Activated CD4-positive, alpha-beta T cell treated with anti-CD3 and anti-CD28 coated beads, Interleukin-2, amount 10 ng/mL, durations not matched to agents 24 days and 14 days (primary cell): ENCODE data around the gene TMEM144. TPM values are rescaled to one million over a fixed set of nuclear protein-coding genes. Genes with fewer than 3 reads are reported as not detected.

Experiments used
- DNase-seq: peaks from one replicate; pipeline ENCODE4 v3.0.0; 2022
- H3K27ac Mint-ChIP-seq: one replicate; pipeline ENCODE4 v1.8.0; 2022; ENCODE audit warnings: mild to moderate bottlenecking, mixed read lengths
- H3K27me3 Mint-ChIP-seq: one replicate; pipeline ENCODE4 v1.8.0; 2022; ENCODE audit warnings: mixed read lengths
- H3K36me3 Mint-ChIP-seq: one replicate; pipeline ENCODE4 v1.8.0; 2022; ENCODE audit warnings: low read depth, mild to moderate bottlenecking, mixed read lengths
- H3K4me1 Mint-ChIP-seq: one replicate; pipeline ENCODE4 v1.8.0; 2021; ENCODE audit warnings: mixed read lengths
- H3K4me3 Mint-ChIP-seq: one replicate; pipeline ENCODE4 v1.8.0; 2022; ENCODE audit warnings: mild to moderate bottlenecking, moderate library complexity, mixed read lengths
- H3K9me3 Mint-ChIP-seq: one replicate; pipeline ENCODE4 v1.8.0; 2021; ENCODE audit warnings: mixed read lengths
- intact Hi-C: fragments of 100-400 bp; cut with micrococcal nuclease; formaldehyde crosslinking; loops from one replicate; pipeline ENCODE4 v1.15.1; 2023
- total RNA-seq: library from RNA; stranded (reverse); gene quantifications from 2 replicates; pipeline ENCODE4 v1.2.3, GENCODE V29; 2022

The TMEM144 gene
- total RNA-seq, 1 donor from 2014 or later = not detected

DNA sequence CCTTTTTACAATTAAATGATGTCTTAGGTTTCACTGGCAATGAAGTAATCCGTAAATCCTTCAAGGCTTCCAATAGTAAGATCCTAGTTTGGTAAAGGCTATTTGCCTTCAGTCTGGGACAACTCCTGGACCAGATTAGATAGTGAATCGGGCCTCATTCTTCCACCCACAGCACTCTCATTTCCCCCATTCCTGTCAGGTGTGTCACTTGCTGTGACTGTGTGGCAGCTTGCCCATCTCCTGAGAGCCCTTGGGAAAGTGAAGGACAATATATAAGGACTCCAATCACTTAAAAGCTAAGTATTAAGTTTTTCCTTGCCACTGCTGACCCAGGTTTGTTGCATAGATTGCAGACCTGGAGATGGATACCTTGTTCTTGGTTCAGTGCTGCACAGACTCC lies 34.2 kb upstream of the TMEM144 start:
- DNase-seq = no peak
- H3K36me3 Mint-ChIP-seq = no peaks in the 10 kb centered on the region
- H3K4me1 Mint-ChIP-seq = no peaks in the 10 kb centered on the region
- no peaks in the 10 kb centered on the region for H3K9me3 Mint-ChIP-seq
- H3K27ac Mint-ChIP-seq = no peak overlapping the region
- intact Hi-C loops = no loop called here
- H3K27me3 Mint-ChIP-seq = peaks cover 23% of the 10 kb centered on the region
- H3K4me3 Mint-ChIP-seq = no peak overlapping the region

DNA sequence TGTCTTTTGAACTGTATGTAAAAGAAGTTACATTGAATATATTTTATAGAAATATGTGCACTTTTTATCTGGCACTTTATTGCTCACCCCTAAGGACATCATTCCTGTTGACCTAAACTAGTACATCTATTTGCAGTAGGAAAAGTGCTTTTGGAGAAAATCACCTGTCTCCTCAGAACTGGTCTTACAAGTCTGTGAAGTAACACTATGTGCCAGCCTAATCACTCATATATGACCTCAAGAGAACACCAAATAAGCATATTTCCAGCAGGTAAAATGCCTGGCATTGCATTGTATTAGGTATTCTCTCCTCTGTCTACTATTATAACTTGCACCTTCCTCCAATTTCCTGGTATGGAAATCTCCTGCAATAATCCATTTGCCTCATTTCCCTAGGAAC lies 33.5 kb upstream of the TMEM144 start:
- H3K27ac Mint-ChIP-seq = no peak overlapping the region
- peaks cover 20% of the 10 kb centered on the region for H3K27me3 Mint-ChIP-seq
- no peak for DNase-seq
- intact Hi-C loops = no loop called here
- H3K4me3 Mint-ChIP-seq = no peak overlapping the region
- no peaks in the 10 kb centered on the region for H3K9me3 Mint-ChIP-seq
- H3K36me3 Mint-ChIP-seq = no peaks in the 10 kb centered on the region
- H3K4me1 Mint-ChIP-seq = no peaks in the 10 kb centered on the region

DNA sequence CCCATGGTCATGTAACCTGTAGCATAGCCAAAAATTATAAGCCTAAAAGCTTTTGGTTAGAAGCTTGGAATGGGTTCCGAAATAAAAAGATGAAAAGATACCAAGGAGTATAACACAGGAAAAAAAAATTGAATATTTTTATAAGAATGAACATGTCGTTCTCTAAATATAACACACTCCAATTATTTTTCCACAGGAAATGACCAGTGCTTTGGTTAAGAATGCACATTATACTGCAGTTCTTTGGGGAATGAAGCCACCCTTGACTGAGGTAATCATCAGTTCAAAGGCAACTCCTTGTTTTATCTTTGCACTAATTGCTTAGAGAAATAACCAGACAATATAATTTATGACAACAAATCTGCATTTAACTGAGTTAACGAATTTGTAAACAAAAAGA lies 30.8 kb upstream of the TMEM144 start:
- no peak overlapping the region for H3K4me3 Mint-ChIP-seq
- no peak overlapping the region for H3K27ac Mint-ChIP-seq
- peaks cover 5% of the 10 kb centered on the region for H3K27me3 Mint-ChIP-seq
- H3K9me3 Mint-ChIP-seq = no peaks in the 10 kb centered on the region
- intact Hi-C loops = no loop called here
- H3K4me1 Mint-ChIP-seq = no peaks in the 10 kb centered on the region
- no peak for DNase-seq
- H3K36me3 Mint-ChIP-seq = no peaks in the 10 kb centered on the region

- no peak overlapping the region for H3K27ac Mint-ChIP-seq
- no peaks in the 10 kb centered on the region for H3K9me3 Mint-ChIP-seq
- H3K4me1 Mint-ChIP-seq = no peaks in the 10 kb centered on the region
- no peak for DNase-seq
- no peaks in the 10 kb centered on the region for H3K36me3 Mint-ChIP-seq
- H3K27me3 Mint-ChIP-seq = peaks cover 2% of the 10 kb centered on the region
- intact Hi-C loops = no loop called here
- H3K4me3 Mint-ChIP-seq = no peak overlapping the region
These were observed 28.4 kb upstream of the TMEM144 start for GRCh38 chr4:158181906-158182305.

- Mint-ChIP-seq H3K4me1 (no peaks in the 10 kb centered on the region), H3K27ac (no peak overlapping the region), H3K36me3 (no peaks in the 10 kb centered on the region), H3K9me3 (no peaks in the 10 kb centered on the region), H3K4me3 (no peak overlapping the region), H3K27me3 (peaks cover 4% of the 10 kb centered on the region)
- intact Hi-C loops = no loop called here
- no peak for DNase-seq
These were observed 27.6 kb upstream of the TMEM144 start for GRCh38 chr4:158182736-158183135.

- Mint-ChIP-seq H3K27me3 (peaks cover 2% of the 10 kb centered on the region), H3K4me1 (no peaks in the 10 kb centered on the region), H3K36me3 (no peaks in the 10 kb centered on the region), H3K9me3 (no peaks in the 10 kb centered on the region), H3K27ac (no peak overlapping the region), H3K4me3 (no peak overlapping the region)
- intact Hi-C loops = no loop called here
- DNase-seq = peak; percentile 21
These were observed 23.5 kb upstream of the TMEM144 start for GRCh38 chr4:158186815-158187214.

- Mint-ChIP-seq H3K27ac (no peak overlapping the region), H3K9me3 (no peaks in the 10 kb centered on the region), H3K4me3 (no peak overlapping the region), H3K4me1 (peaks cover 2% of the 10 kb centered on the region), H3K27me3 (peaks cover 2% of the 10 kb centered on the region), H3K36me3 (no peaks in the 10 kb centered on the region)
- DNase-seq = no peak
- intact Hi-C loops = no loop called here
These were observed 20.9 kb upstream of the TMEM144 start for GRCh38 chr4:158189422-158189821.

DNA sequence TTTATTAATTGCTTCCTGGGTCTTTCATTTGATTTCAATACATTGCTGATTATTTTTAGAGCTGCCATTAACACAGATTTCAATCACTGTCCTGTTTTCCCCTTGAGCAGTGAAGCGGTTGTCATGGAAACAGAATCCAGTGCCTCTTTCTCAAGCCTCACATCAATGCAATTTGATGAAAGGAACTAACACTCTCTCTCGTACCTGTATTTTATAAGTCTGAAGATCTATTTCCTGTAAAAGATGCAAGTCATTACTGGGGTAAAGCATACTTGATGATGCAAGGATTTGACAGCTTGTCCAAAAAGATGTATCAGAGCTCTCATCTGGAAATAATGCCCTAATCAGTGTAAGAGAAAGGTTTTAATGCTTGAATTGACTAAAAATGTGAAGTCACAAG lies 19.6 kb upstream of the TMEM144 start:
- no peaks in the 10 kb centered on the region for H3K36me3 Mint-ChIP-seq
- H3K27me3 Mint-ChIP-seq = peaks cover 2% of the 10 kb centered on the region
- no peak for DNase-seq
- no peak overlapping the region for H3K4me3 Mint-ChIP-seq
- no peak overlapping the region for H3K27ac Mint-ChIP-seq
- intact Hi-C loops = loop anchor here (5.0 kb wide), 1 partner anchor 67 kb away; no protein-coding TSS in a partner anchor
- H3K9me3 Mint-ChIP-seq = no peaks in the 10 kb centered on the region
- peaks cover 2% of the 10 kb centered on the region for H3K4me1 Mint-ChIP-seq

DNA sequence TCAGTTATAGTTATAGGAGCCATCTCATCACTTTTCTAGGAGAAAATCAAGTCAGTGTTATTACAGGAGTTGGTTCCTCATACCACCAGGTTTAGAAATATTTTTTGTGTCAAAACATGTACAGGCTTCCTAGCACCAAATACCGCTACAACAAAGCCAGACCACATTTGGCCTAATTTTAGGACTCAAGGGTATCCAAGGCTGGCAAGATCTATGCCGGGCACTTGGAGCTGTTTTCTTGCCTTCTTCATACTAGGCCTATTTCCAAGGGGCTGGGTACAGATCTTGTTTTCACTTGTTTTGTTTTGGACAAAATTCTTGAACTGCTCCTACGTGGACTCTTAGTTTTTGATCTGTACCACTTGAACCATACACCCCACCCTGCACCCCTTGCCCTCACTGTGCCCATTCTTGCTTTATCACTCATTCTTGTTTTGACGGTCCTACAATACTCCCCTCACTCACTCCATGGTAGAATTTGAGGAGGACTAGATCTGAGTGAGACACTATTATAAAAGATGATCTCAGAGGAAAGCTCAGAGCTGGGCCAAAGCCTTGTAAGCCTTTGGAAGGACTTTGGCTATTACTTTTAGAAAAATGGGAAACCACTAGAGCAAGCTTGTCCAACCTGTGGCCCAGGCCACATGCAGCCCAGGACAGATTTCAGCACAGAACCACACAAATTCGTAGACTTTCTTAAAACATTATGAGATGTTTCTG lies 17.7 kb upstream of the TMEM144 start:
- Mint-ChIP-seq H3K9me3 (no peaks in the 10 kb centered on the region), H3K36me3 (no peaks in the 10 kb centered on the region), H3K27me3 (peaks cover 3% of the 10 kb centered on the region), H3K4me1 (peaks cover 2% of the 10 kb centered on the region), H3K27ac (no peak overlapping the region), H3K4me3 (no peak overlapping the region)
- intact Hi-C loops = loop anchor here (5.0 kb wide), 1 partner anchor 65 kb away; no protein-coding TSS in a partner anchor
- DNase-seq = no peak

- peaks cover 6% of the 10 kb centered on the region for H3K27me3 Mint-ChIP-seq
- H3K27ac Mint-ChIP-seq = no peak overlapping the region
- H3K4me1 Mint-ChIP-seq = peaks cover 2% of the 10 kb centered on the region
- intact Hi-C loops = loop anchor here (5.0 kb wide), 1 partner anchor 64 kb away; no protein-coding TSS in a partner anchor
- no peaks in the 10 kb centered on the region for H3K36me3 Mint-ChIP-seq
- peak; percentile 52 for DNase-seq
- no peak overlapping the region for H3K4me3 Mint-ChIP-seq
- no peaks in the 10 kb centered on the region for H3K9me3 Mint-ChIP-seq
These were observed 17.0 kb upstream of the TMEM144 start for GRCh38 chr4:158193171-158193749.

DNA sequence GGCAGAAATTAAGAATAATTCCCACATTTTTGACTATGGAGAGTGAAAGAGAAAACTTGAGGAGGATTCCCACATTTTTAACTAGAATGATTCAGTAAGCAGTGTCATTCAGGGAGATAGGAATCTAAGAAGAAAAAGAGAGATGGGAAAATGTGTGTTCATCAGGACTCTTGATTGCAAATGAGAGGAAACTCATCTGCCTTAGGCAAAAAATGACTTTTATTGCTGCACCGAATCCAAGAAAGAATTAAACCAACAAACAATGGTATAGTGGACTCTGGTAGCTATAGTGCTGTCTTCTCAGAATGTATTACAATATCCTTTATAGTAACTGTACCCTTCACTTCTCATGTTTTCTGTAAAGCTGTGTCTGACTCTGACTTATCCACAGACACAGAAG lies 15.0 kb upstream of the TMEM144 start:
- Mint-ChIP-seq H3K36me3 (no peaks in the 10 kb centered on the region), H3K4me1 (peaks cover 2% of the 10 kb centered on the region), H3K27ac (no peak overlapping the region), H3K27me3 (peaks cover 6% of the 10 kb centered on the region), H3K4me3 (no peak overlapping the region), H3K9me3 (no peaks in the 10 kb centered on the region)
- intact Hi-C loops = no loop called here
- DNase-seq = no peak

- Mint-ChIP-seq H3K27me3 (peaks cover 6% of the 10 kb centered on the region), H3K9me3 (no peaks in the 10 kb centered on the region), H3K27ac (no peak overlapping the region), H3K4me3 (no peak overlapping the region), H3K4me1 (peaks cover 2% of the 10 kb centered on the region), H3K36me3 (no peaks in the 10 kb centered on the region)
- DNase-seq = no peak
- intact Hi-C loops = no loop called here
These were observed 13.0 kb upstream of the TMEM144 start for GRCh38 chr4:158197194-158197776.

DNA sequence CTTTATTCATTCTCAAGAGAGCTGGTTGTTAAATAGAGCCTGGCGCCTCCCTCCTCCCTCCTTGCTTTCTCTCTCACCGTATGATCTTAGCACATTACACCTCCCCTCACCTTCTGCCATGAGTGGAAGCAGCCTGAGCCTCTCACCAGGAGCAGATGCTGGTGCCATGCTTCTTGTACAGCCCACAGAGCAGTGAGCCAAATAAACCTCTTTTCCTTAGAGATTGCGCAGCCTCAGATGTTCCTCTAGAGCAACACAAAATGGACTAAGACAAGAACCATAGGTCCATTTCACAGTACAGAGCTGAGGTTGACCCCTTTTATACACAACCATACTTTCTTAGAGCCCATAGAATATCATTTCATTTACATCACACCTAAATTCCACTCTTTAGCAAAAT lies 10.1 kb upstream of the TMEM144 start:
- H3K4me3 Mint-ChIP-seq = no peak overlapping the region

DNA sequence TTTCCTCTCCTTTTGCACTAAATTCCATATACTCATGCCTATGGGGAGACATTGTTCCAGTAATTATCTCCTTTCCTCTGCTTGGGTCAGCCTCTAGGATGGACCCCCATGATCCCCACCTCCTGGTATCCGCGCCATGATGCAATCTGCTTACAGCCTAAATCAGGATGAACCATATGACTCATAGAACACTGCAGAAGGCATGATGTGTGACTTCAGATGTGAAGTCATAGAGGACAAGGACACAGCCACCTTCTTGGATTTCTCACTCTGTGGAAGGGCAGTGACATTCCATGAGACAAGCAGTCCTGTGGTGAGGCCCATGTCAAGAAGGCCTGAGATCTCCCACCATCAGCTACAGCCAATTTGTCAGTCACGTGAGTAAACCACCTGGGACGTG lies 9.0 kb upstream of the TMEM144 start:
- H3K4me1 Mint-ChIP-seq = no peaks in the 10 kb centered on the region
- H3K27me3 Mint-ChIP-seq = peaks cover 6% of the 10 kb centered on the region
- no peaks in the 10 kb centered on the region for H3K9me3 Mint-ChIP-seq
- H3K4me3 Mint-ChIP-seq = no peak overlapping the region
- intact Hi-C loops = no loop called here
- no peak overlapping the region for H3K27ac Mint-ChIP-seq
- H3K36me3 Mint-ChIP-seq = no peaks in the 10 kb centered on the region
- no peak for DNase-seq

More for the DNA sequence above, 10.1 kb upstream of the TMEM144 start:
- no peak for DNase-seq
- H3K36me3 Mint-ChIP-seq = no peaks in the 10 kb centered on the region
- peaks cover 6% of the 10 kb centered on the region for H3K27me3 Mint-ChIP-seq
- H3K27ac Mint-ChIP-seq = no peak overlapping the region
- no peaks in the 10 kb centered on the region for H3K9me3 Mint-ChIP-seq
- no peaks in the 10 kb centered on the region for H3K4me1 Mint-ChIP-seq
- intact Hi-C loops = no loop called here
